Keratinocyte (primary cell): Measurements from ENCODE around the gene WASF2.

Source experiments
- CTCF ChIP-seq, 3 experiments: IDR thresholded peaks in 1 of 3; conservative IDR thresholded peaks in 1 of 3; optimal IDR thresholded peaks in 1 of 3; 2 replicates in 2 of 3; 3 replicates in 1 of 3; pipeline versions ENCODE3 to v1.5.1; 2011; ENCODE audit warnings: low read length in 3 of 3, mild to moderate bottlenecking in 3 of 3, moderate library complexity in 2 of 3, control low read depth in 1 of 3, inconsistent platforms in 1 of 3; ENCODE audit not compliant: insufficient read depth in 2 of 3; ENCODE audit errors: extremely low read depth in 1 of 3
- EZH2 ChIP-seq: IDR thresholded peaks from one replicate; pipeline ENCODE4 v1.6.1; 2012; ENCODE audit warnings: inconsistent platforms, mild to moderate bottlenecking, low read length, moderate library complexity

- TF ChIP-seq CTCF (optimal IDR thresholded peaks at IDR 0.05 in 1 of 3, IDR thresholded peaks at IDR 0.05 in 1 of 3, conservative IDR thresholded peaks at IDR 0.05 in 1 of 3; ENCODE audit: extremely low read depth in 1 of 3, insufficient read depth in 2 of 3, low read length in 3 of 3) (no peak), EZH2 (no peak)
These were observed 16.2 kb downstream of the WASF2 start for GRCh38 chr1:27473755-27474154.
